HepG2 (cell line): ENCODE measurements around the gene PCNP. TPM values are rescaled to one million over a fixed set of nuclear protein-coding genes. Genes with fewer than 3 reads are reported as not detected.

Experiments used
- CEBPB ChIP-seq: IDR thresholded peaks from 2 replicates; pipeline ENCODE4 v1.6.1; 2011; ENCODE audit warnings: low read depth, low read length, improper control_type of control experiment, borderline replicate concordance
- CENPT ChIP-seq: sonication (generic); formaldehyde crosslinking; IDR thresholded peaks from 2 replicates; pipeline ENCODE4 v1.8.0; 2022; ENCODE audit warnings: low read depth, mild to moderate bottlenecking, moderate library complexity, missing genetic modification reagents
- PITX1 ChIP-seq: sonication (generic); formaldehyde crosslinking; IDR thresholded peaks from 2 replicates; pipeline ENCODE4 v1.5.1; 2020; ENCODE audit warnings: mild to moderate bottlenecking, missing genetic modification reagents
- POLR2AphosphoS2 ChIP-seq: IDR thresholded peaks from 2 replicates; pipeline ENCODE4 v1.6.1; 2011; ENCODE audit warnings: low read depth, low read length, improper control_type of control experiment
- RFX1 ChIP-seq: fragments of 450-650 bp; IDR thresholded peaks from 2 replicates; pipeline ENCODE4 v1.6.1; 2017
- SOX6 ChIP-seq, 2 experiments: fragments of 450-650 bp in 1 of 2; sonication (generic) in 1 of 2; formaldehyde crosslinking in 1 of 2; IDR thresholded peaks; 2 replicates each; pipeline versions ENCODE4 v1.4.0 to v1.6.1; 2017 to 2020; ENCODE audit warnings: antibody characterized with exemption in 1 of 2, mild to moderate bottlenecking in 1 of 2, missing genetic modification reagents in 1 of 2
- ZEB1 ChIP-seq: IDR thresholded peaks from 2 replicates; pipeline ENCODE4 v1.6.1; 2012; ENCODE audit warnings: mild to moderate bottlenecking, low read depth, inconsistent platforms; ENCODE audit not compliant: insufficient replicate concordance
- ZMAT3 ChIP-seq: sonication (generic); formaldehyde crosslinking; conservative IDR thresholded peaks from 2 replicates; pipeline ENCODE4 v1.7.0; 2021; ENCODE audit warnings: missing genetic modification reagents
- ZNF556 ChIP-seq: sonication (generic); formaldehyde crosslinking; IDR thresholded peaks from 2 replicates; pipeline ENCODE4 v1.4.0; 2020; ENCODE audit warnings: mild to moderate bottlenecking, missing genetic modification reagents, borderline replicate concordance
- ZNF737 ChIP-seq: sonication (generic); formaldehyde crosslinking; IDR thresholded peaks from 2 replicates; pipeline ENCODE4 v1.5.0; 2020; ENCODE audit warnings: missing genetic modification reagents, mild to moderate bottlenecking, borderline replicate concordance
- ZNF790 ChIP-seq: sonication (generic); formaldehyde crosslinking; IDR thresholded peaks from 2 replicates; pipeline ENCODE4 v1.8.0; 2022; ENCODE audit warnings: missing genetic modification reagents, mild to moderate bottlenecking, borderline replicate concordance
- polyA plus RNA-seq, 8 experiments: library from polyadenylated mRNA; depleted of rRNA in 3 of 8; stranded (reverse) in 7 of 8; unstranded in 1 of 8; fragments of >200 nt; fragmentation: Illumina TruSeq in 4 of 8; extraction: Trizol in 4 of 8; gene quantifications; 2 replicates each; pipeline versions ENCODE4 v1.2.1 to v1.2.3, GENCODE V29; 2011 to 2016; ENCODE audit warnings: low read depth in 4 of 8, missing spikeins in 1 of 8, mixed read lengths in 1 of 8; ENCODE audit not compliant: insufficient read depth in 1 of 8
- total RNA-seq, 5 experiments: library from RNA; depleted of rRNA; stranded (reverse); fragments of >200 nt; fragmentation: Illumina TruSeq; extraction: Trizol; gene quantifications; 2 replicates each; pipeline ENCODE4 v1.2.3, GENCODE V29; 2016; ENCODE audit warnings: low read depth in 1 of 5
- TF ChIP-seq, protein P1 (sequence below): sonication (generic); formaldehyde crosslinking; IDR thresholded peaks from 2 replicates; pipeline ENCODE4 v1.4.0; 2020; ENCODE audit warnings: missing genetic modification reagents, borderline replicate concordance
- TF ChIP-seq, protein P2 (sequence below): sonication (generic); formaldehyde crosslinking; IDR thresholded peaks from 2 replicates; pipeline ENCODE4 v1.4.0; 2020; ENCODE audit warnings: missing genetic modification reagents
- TF ChIP-seq, protein P3 (sequence below): IDR thresholded peaks from 2 replicates; pipeline ENCODE4 v1.6.1; 2016; ENCODE audit warnings: low read depth, borderline replicate concordance
- TF ChIP-seq, protein P4 (sequence below): sonication (generic); formaldehyde crosslinking; IDR thresholded peaks from 2 replicates; pipeline ENCODE4 v1.8.0; 2022; ENCODE audit warnings: mild to moderate bottlenecking, missing genetic modification reagents, moderate library complexity

Gene PCNP
- total and polyA plus RNA-seq, 2 of the 13 experiments (the other 11 are each of a cell fraction or from before 2014, with no cell fraction given): 44.1 to 78.2 TPM

DNA sequence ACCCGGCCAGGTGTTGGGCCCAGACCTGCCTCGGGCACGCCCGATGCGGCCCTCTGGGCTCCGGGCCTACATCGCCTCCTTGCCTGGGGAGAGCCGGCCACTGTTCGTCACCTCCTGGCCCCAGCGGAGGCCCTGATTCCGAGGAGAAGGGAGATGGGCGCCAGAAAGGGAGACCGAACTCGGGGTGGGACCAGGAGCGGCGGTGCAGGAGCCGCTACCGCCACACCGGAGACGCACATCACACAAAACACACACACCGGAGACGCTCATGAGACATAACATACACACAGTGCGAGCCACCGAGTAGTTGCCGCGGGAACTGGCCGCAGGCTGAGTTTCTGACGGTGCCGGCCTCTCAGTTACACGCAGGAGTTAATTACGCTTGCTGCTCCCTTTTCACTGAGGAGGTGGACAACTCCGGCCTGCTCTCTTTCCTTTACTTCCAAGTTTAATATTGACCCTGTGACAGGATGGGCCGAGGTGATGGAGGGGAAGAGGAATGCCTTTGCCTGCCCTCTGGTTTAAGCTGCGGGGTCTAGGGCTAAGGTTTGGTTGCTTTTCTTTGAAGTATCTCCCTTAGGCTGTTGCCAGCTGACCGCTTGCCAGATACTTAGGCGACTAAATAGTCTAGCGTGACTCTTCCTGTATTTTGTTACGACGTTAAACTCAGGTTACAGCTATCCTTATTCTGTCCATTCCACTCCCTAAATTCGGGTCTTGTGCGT lies 570 bp downstream of the PCNP start (continued):
- TF ChIP-seq ZNF790 (CRISPR knock-in tag) (peak; percentile 78; the same call in 1 of the 2 replicates), RFX1 (no peak), CENPT (no peak), POLR2AphosphoS2 (no peak), ZNF556 (CRISPR knock-in tag) (peak; percentile 36; the same call in 1 of the 2 replicates), ZNF737 (CRISPR knock-in tag) (peak; percentile 84; the same call in 1 of the 2 replicates), CEBPB (no peak), ZEB1 (no peak), PITX1 (CRISPR knock-in tag) (0 out of 2 replicates have a peak, but pooled peaks have one; percentile 5), ZMAT3 (CRISPR knock-in tag) (no peak), SOX6 (IDR thresholded peaks at IDR 0.05) (no peak), SOX6 (CRISPR knock-in tag; IDR thresholded peaks at IDR 0.05) (no peak; the same call in 1 of the 2 replicates)
- TF ChIP-seq, protein P1, sequence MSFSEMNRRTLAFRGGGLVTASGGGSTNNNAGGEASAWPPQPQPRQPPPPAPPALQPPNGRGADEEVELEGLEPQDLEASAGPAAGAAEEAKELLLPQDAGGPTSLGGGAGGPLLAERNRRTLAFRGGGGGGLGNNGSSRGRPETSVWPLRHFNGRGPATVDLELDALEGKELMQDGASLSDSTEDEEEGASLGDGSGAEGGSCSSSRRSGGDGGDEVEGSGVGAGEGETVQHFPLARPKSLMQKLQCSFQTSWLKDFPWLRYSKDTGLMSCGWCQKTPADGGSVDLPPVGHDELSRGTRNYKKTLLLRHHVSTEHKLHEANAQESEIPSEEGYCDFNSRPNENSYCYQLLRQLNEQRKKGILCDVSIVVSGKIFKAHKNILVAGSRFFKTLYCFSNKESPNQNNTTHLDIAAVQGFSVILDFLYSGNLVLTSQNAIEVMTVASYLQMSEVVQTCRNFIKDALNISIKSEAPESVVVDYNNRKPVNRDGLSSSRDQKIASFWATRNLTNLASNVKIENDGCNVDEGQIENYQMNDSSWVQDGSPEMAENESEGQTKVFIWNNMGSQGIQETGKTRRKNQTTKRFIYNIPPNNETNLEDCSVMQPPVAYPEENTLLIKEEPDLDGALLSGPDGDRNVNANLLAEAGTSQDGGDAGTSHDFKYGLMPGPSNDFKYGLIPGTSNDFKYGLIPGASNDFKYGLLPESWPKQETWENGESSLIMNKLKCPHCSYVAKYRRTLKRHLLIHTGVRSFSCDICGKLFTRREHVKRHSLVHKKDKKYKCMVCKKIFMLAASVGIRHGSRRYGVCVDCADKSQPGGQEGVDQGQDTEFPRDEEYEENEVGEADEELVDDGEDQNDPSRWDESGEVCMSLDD (CRISPR knock-in tag): no peak
- TF ChIP-seq, protein P2, sequence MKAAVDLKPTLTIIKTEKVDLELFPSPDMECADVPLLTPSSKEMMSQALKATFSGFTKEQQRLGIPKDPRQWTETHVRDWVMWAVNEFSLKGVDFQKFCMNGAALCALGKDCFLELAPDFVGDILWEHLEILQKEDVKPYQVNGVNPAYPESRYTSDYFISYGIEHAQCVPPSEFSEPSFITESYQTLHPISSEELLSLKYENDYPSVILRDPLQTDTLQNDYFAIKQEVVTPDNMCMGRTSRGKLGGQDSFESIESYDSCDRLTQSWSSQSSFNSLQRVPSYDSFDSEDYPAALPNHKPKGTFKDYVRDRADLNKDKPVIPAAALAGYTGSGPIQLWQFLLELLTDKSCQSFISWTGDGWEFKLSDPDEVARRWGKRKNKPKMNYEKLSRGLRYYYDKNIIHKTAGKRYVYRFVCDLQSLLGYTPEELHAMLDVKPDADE (CRISPR knock-in tag): 0 out of 2 replicates have a peak, but pooled peaks have one; percentile 31
- TF ChIP-seq, protein P3, sequence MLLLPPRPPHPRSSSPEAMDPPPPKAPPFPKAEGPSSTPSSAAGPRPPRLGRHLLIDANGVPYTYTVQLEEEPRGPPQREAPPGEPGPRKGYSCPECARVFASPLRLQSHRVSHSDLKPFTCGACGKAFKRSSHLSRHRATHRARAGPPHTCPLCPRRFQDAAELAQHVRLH (CRISPR knock-in tag): no peak
- TF ChIP-seq, protein P4, sequence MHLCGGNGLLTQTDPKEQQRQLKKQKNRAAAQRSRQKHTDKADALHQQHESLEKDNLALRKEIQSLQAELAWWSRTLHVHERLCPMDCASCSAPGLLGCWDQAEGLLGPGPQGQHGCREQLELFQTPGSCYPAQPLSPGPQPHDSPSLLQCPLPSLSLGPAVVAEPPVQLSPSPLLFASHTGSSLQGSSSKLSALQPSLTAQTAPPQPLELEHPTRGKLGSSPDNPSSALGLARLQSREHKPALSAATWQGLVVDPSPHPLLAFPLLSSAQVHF (CRISPR knock-in tag): peak; percentile 65; the same call in 1 of the 2 replicates
